ENCODE data around the gene MAP3K20. TPM values are rescaled to one million over a fixed set of nuclear protein-coding genes. Genes with fewer than 3 reads are reported as not detected.

MAP3K20 gene
- total and polyA plus RNA-seq, 3 experiments from 2014 or later = 1.9 to 14.1 (median 11.2) TPM

GRCh38 chr2:173056705-173057364 is 18.8 kb upstream of the MAP3K20 start:
- POLR2A ChIA-PET = no interaction called here
- no peaks in the 10 kb centered on the region for H3K4me1 Mint-ChIP-seq
- no peak overlapping the region for H3K4me3 Mint-ChIP-seq
- H3K9me3 Mint-ChIP-seq = no peaks in the 10 kb centered on the region
- Histone ChIP-seq H3K4me3 (ENCODE audit: low read length) (no peak overlapping the region), H3K27me3 (ENCODE audit: insufficient read depth, low read length, poor library complexity, severe bottlenecking) (no peaks in the 10 kb centered on the region), H3K36me3 (ENCODE audit: insufficient read depth, low read length) (no peaks in the 10 kb centered on the region), H3K4me1 (ENCODE audit: insufficient read depth, low read length) (no peaks in the 10 kb centered on the region), H3K27ac (ENCODE audit: low read depth, low read length) (no peak overlapping the region), H3K9me3 (ENCODE audit: low read length) (no peaks in the 10 kb centered on the region)
- peaks cover 6 to 31% of the 10 kb centered on the region in 2 donors for H3K27me3 Mint-ChIP-seq
- H3K27ac Mint-ChIP-seq = no peak overlapping the region
- CTCF ChIA-PET = no interaction called here
- DNase-seq = no peak
- no peaks in the 10 kb centered on the region for H3K36me3 Mint-ChIP-seq

GRCh38 chr2:173058097-173058496 is 17.5 kb upstream of the MAP3K20 start:
- ChIA-PET CTCF (no interaction called here), POLR2A (no interaction called here)
- Histone ChIP-seq H3K4me3 (ENCODE audit: low read length) (no peak overlapping the region), H3K27ac (ENCODE audit: low read depth, low read length) (no peak overlapping the region), H3K4me1 (ENCODE audit: insufficient read depth, low read length) (no peaks in the 10 kb centered on the region), H3K36me3 (ENCODE audit: insufficient read depth, low read length) (no peaks in the 10 kb centered on the region), H3K27me3 (ENCODE audit: insufficient read depth, low read length, poor library complexity, severe bottlenecking) (no peaks in the 10 kb centered on the region), H3K9me3 (ENCODE audit: low read length) (no peaks in the 10 kb centered on the region)
- Mint-ChIP-seq H3K4me1 (no peaks in the 10 kb centered on the region), H3K9me3 (no peaks in the 10 kb centered on the region), H3K36me3 (no peaks in the 10 kb centered on the region), H3K27ac (no peak overlapping the region), H3K27me3 (peaks cover 3 to 33% of the 10 kb centered on the region in 2 donors), H3K4me3 (no peak overlapping the region)
- DNase-seq = no peak

- Mint-ChIP-seq H3K4me1 (no peaks in the 10 kb centered on the region), H3K27ac (no peak overlapping the region), H3K4me3 (no peak overlapping the region), H3K27me3 (peaks cover 2 to 29% of the 10 kb centered on the region in 2 donors), H3K36me3 (no peaks in the 10 kb centered on the region), H3K9me3 (no peaks in the 10 kb centered on the region)
- ChIA-PET CTCF (no interaction called here), POLR2A (no interaction called here)
- Histone ChIP-seq H3K27ac (ENCODE audit: low read depth, low read length) (no peak overlapping the region), H3K36me3 (ENCODE audit: insufficient read depth, low read length) (no peaks in the 10 kb centered on the region), H3K4me3 (ENCODE audit: low read length) (no peak overlapping the region), H3K9me3 (ENCODE audit: low read length) (no peaks in the 10 kb centered on the region), H3K4me1 (ENCODE audit: insufficient read depth, low read length) (no peaks in the 10 kb centered on the region), H3K27me3 (ENCODE audit: insufficient read depth, low read length, poor library complexity, severe bottlenecking) (no peaks in the 10 kb centered on the region)
- no peak for DNase-seq
Measured at GRCh38 chr2:173058673-173059072, 17.0 kb upstream of the MAP3K20 start.

GRCh38 chr2:173059292-173059691 is 16.4 kb upstream of the MAP3K20 start:
- no peaks in the 10 kb centered on the region for H3K36me3 ChIP-seq (ENCODE audit: insufficient read depth, low read length)
- ChIA-PET CTCF (no interaction called here), POLR2A (no interaction called here)
- H3K9me3 ChIP-seq (ENCODE audit: low read length) = no peaks in the 10 kb centered on the region
- no peaks in the 10 kb centered on the region for H3K4me1 Mint-ChIP-seq
- H3K4me1 ChIP-seq (ENCODE audit: insufficient read depth, low read length) = no peaks in the 10 kb centered on the region
- no peak overlapping the region for H3K4me3 ChIP-seq (ENCODE audit: low read length)
- no peak for DNase-seq
- no peaks in the 10 kb centered on the region for H3K9me3 Mint-ChIP-seq
- H3K4me3 Mint-ChIP-seq = no peak overlapping the region
- no peaks in the 10 kb centered on the region for H3K36me3 Mint-ChIP-seq
- H3K27me3 Mint-ChIP-seq = peaks cover 2 to 33% of the 10 kb centered on the region in 2 donors
- H3K27me3 ChIP-seq (ENCODE audit: insufficient read depth, low read length, poor library complexity, severe bottlenecking) = no peaks in the 10 kb centered on the region
- H3K27ac Mint-ChIP-seq = no peak overlapping the region
- H3K27ac ChIP-seq (ENCODE audit: low read depth, low read length) = no peak overlapping the region

- H3K36me3 Mint-ChIP-seq = no peaks in the 10 kb centered on the region
- no peaks in the 10 kb centered on the region for H3K9me3 Mint-ChIP-seq
- H3K4me3 ChIP-seq (ENCODE audit: low read length) = no peak overlapping the region
- no peak overlapping the region for H3K4me3 Mint-ChIP-seq
- H3K27me3 ChIP-seq (ENCODE audit: insufficient read depth, low read length, poor library complexity, severe bottlenecking) = no peaks in the 10 kb centered on the region
- H3K9me3 ChIP-seq (ENCODE audit: low read length) = no peaks in the 10 kb centered on the region
- H3K27ac Mint-ChIP-seq = no peak overlapping the region
- no peak for DNase-seq
- H3K4me1 Mint-ChIP-seq = no peaks in the 10 kb centered on the region
- H3K27me3 Mint-ChIP-seq = peaks cover under 1 to 25% of the 10 kb centered on the region in 2 donors
- POLR2A ChIA-PET = no interaction called here
- no peak overlapping the region for H3K27ac ChIP-seq (ENCODE audit: low read depth, low read length)
- H3K36me3 ChIP-seq (ENCODE audit: insufficient read depth, low read length) = no peaks in the 10 kb centered on the region
- no peaks in the 10 kb centered on the region for H3K4me1 ChIP-seq (ENCODE audit: insufficient read depth, low read length)
- CTCF ChIA-PET = no interaction called here
Measured at GRCh38 chr2:173059971-173060461, 15.6 kb upstream of the MAP3K20 start.

GRCh38 chr2:173062801-173063200 is 12.8 kb upstream of the MAP3K20 start:
- H3K4me3 Mint-ChIP-seq = no peak overlapping the region
- H3K36me3 Mint-ChIP-seq = no peaks in the 10 kb centered on the region
- peaks cover 0 to 30% of the 10 kb centered on the region in 2 donors for H3K27me3 Mint-ChIP-seq
- Histone ChIP-seq H3K4me1 (ENCODE audit: insufficient read depth, low read length) (no peaks in the 10 kb centered on the region), H3K36me3 (ENCODE audit: insufficient read depth, low read length) (no peaks in the 10 kb centered on the region), H3K27me3 (ENCODE audit: insufficient read depth, low read length, poor library complexity, severe bottlenecking) (no peaks in the 10 kb centered on the region), H3K4me3 (ENCODE audit: low read length) (no peak overlapping the region), H3K9me3 (ENCODE audit: low read length) (no peaks in the 10 kb centered on the region), H3K27ac (ENCODE audit: low read depth, low read length) (no peak overlapping the region)
- ChIA-PET POLR2A (no interaction called here), CTCF (no interaction called here)
- no peak for DNase-seq
- no peak overlapping the region for H3K27ac Mint-ChIP-seq
- H3K4me1 Mint-ChIP-seq = no peaks in the 10 kb centered on the region
- H3K9me3 Mint-ChIP-seq = no peaks in the 10 kb centered on the region

- Histone ChIP-seq H3K36me3 (ENCODE audit: insufficient read depth, low read length) (no peaks in the 10 kb centered on the region), H3K4me3 (ENCODE audit: low read length) (no peak overlapping the region), H3K9me3 (ENCODE audit: low read length) (no peaks in the 10 kb centered on the region), H3K4me1 (ENCODE audit: insufficient read depth, low read length) (no peaks in the 10 kb centered on the region), H3K27ac (ENCODE audit: low read depth, low read length) (no peak overlapping the region), H3K27me3 (ENCODE audit: insufficient read depth, low read length, poor library complexity, severe bottlenecking) (no peaks in the 10 kb centered on the region)
- POLR2A ChIA-PET = no interaction called here
- no peaks in the 10 kb centered on the region for H3K4me1 Mint-ChIP-seq
- CTCF ChIA-PET = interaction anchor here (0.7 kb wide), 1 partner anchor 24 kb away, joined by 3 read pairs; no protein-coding TSS in a partner anchor
- H3K27me3 Mint-ChIP-seq = peaks cover 0 to 30% of the 10 kb centered on the region in 2 donors
- no peak for DNase-seq
- H3K4me3 Mint-ChIP-seq = no peak overlapping the region
- H3K36me3 Mint-ChIP-seq = no peaks in the 10 kb centered on the region
- no peak overlapping the region for H3K27ac Mint-ChIP-seq
- H3K9me3 Mint-ChIP-seq = no peaks in the 10 kb centered on the region
Measured at GRCh38 chr2:173064151-173064805, 11.4 kb upstream of the MAP3K20 start.

GRCh38 chr2:173066887-173067676 is 8.6 kb upstream of the MAP3K20 start:
- no peak overlapping the region for H3K4me3 ChIP-seq (ENCODE audit: low read length)
- no peak for DNase-seq
- Mint-ChIP-seq H3K4me1 (no peaks in the 10 kb centered on the region), H3K4me3 (no peak overlapping the region), H3K27ac (no peak overlapping the region), H3K36me3 (no peaks in the 10 kb centered on the region), H3K9me3 (no peaks in the 10 kb centered on the region), H3K27me3 (peaks cover 0 to 27% of the 10 kb centered on the region in 2 donors)
- no peaks in the 10 kb centered on the region for H3K9me3 ChIP-seq (ENCODE audit: low read length)
- H3K27ac ChIP-seq (ENCODE audit: low read depth, low read length) = no peak overlapping the region
- no peaks in the 10 kb centered on the region for H3K36me3 ChIP-seq (ENCODE audit: insufficient read depth, low read length)
- H3K4me1 ChIP-seq (ENCODE audit: insufficient read depth, low read length) = no peaks in the 10 kb centered on the region
- POLR2A ChIA-PET = no interaction called here
- CTCF ChIA-PET = no interaction called here
- H3K27me3 ChIP-seq (ENCODE audit: insufficient read depth, low read length, poor library complexity, severe bottlenecking) = no peaks in the 10 kb centered on the region
